Esophagus muscularis mucosa (tissue), 4 donors: ENCODE results near the gene UHRF1.

Experiments used
- EP300 ChIP-seq: sonication (generic); formaldehyde crosslinking; IDR thresholded peaks from one replicate; pipeline ENCODE4 v1.6.1; 2017; ENCODE audit warnings: antibody characterized with exemption
- POLR2A ChIP-seq: fragments of 450-650 bp; IDR thresholded peaks from one replicate; pipeline ENCODE4 v1.6.1; 2017; ENCODE audit warnings: antibody characterized with exemption, moderate library complexity, mild to moderate bottlenecking, low read depth
- POLR2AphosphoS5 ChIP-seq, 2 donors: sonication (generic); formaldehyde crosslinking; IDR thresholded peaks; one replicate each; pipeline ENCODE4 v1.6.1; 2017; ENCODE audit warnings: antibody characterized with exemption in 2 of 2
- TF ChIP-seq, protein P1 (sequence below), 3 experiments: fragments of 200-600 bp in 2 of 3; fragments of 450-650 bp in 1 of 3; sonication (generic) in 2 of 3; IDR thresholded peaks; one replicate each; pipeline ENCODE4 v1.5.1; 2017 to 2019; ENCODE audit warnings: antibody characterized with exemption in 3 of 3, mild to moderate bottlenecking in 2 of 3, moderate library complexity in 1 of 3

DNA sequence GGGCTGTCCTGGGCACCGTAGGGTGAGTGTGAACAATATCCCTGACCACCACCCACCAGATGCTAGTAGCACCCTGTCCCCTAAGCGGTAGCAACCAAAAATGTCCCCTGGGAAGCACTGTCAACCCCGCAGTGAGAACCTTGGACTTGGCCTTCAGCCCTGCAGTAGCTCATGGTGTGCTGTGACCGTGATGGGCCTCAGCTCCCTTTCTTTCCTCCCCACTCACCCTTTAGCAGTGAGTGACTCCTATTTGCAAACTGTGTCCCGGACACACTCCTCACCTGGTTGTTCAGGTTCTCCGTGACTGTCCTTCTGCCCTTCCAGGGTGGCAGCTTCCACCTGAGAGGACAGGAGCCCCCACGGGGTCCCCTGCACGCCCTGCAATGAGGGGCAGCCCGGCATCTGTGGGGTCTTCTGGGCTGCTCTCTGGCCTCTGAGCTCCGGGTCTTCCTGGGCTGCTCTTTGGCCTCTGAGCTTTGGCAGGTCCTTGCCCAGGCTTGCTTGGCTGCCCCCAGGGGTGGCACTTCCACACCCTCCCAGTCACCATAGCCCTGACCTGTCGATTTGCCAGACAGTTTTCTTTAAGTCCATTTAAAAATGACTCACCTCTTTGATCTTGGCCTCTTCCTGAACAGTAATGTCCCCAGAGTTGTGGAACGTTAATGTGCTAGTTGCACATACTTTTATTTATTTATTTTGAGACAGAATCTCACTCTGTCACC lies 63.4 kb downstream of the UHRF1 start:
- TF ChIP-seq POLR2A (no peak), EP300 (no peak), POLR2AphosphoS5 (IDR thresholded peaks at IDR 0.05) (no peak)
- TF ChIP-seq, protein P1, sequence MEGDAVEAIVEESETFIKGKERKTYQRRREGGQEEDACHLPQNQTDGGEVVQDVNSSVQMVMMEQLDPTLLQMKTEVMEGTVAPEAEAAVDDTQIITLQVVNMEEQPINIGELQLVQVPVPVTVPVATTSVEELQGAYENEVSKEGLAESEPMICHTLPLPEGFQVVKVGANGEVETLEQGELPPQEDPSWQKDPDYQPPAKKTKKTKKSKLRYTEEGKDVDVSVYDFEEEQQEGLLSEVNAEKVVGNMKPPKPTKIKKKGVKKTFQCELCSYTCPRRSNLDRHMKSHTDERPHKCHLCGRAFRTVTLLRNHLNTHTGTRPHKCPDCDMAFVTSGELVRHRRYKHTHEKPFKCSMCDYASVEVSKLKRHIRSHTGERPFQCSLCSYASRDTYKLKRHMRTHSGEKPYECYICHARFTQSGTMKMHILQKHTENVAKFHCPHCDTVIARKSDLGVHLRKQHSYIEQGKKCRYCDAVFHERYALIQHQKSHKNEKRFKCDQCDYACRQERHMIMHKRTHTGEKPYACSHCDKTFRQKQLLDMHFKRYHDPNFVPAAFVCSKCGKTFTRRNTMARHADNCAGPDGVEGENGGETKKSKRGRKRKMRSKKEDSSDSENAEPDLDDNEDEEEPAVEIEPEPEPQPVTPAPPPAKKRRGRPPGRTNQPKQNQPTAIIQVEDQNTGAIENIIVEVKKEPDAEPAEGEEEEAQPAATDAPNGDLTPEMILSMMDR (IDR thresholded peaks at IDR 0.05), result no peak
